Peyer's patch (tissue), 4 donors: ENCODE data around the gene ARFRP1. TPM values are rescaled to one million over a fixed set of nuclear protein-coding genes. Genes with fewer than 3 reads are reported as not detected.

Experiments
- DNase-seq, 3 donors: peaks; one replicate each; pipeline ENCODE4 v3.0.0-alpha.2; 2017 to 2019
- H3K27ac ChIP-seq, 4 donors: fragments of 200-600 bp; sonication (generic); one replicate each; pipeline ENCODE4 v1.5.1; 2016 to 2019
- H3K27me3 ChIP-seq, 2 donors: fragments of 200-600 bp; sonication (generic); one replicate each; pipeline ENCODE4 v1.5.1; 2019
- H3K36me3 ChIP-seq, 3 donors: fragments of 200-600 bp; sonication (generic); one replicate each; pipeline ENCODE4 v1.5.1; 2016 to 2019
- H3K4me1 ChIP-seq, 4 donors: fragments of 200-600 bp; sonication (generic); one replicate each; pipeline ENCODE4 v1.5.1; 2016 to 2019
- H3K4me3 ChIP-seq, 4 donors: fragments of 200-600 bp; sonication (generic); 1 replicate in 3 of 4; 2 replicates in 1 of 4; pipeline ENCODE4 v1.5.1; 2016 to 2019; ENCODE audit warnings: mild to moderate bottlenecking in 1 of 4
- H3K9me3 ChIP-seq, 4 donors: fragments of 200-600 bp; sonication (generic); one replicate each; pipeline ENCODE4 v1.5.1; 2016 to 2019; ENCODE audit warnings: mild to moderate bottlenecking in 1 of 4
- CTCF ChIP-seq, 6 experiments: fragments of 450-650 bp in 4 of 6; fragments of 200-600 bp in 2 of 6; sonication (generic) in 1 of 6; IDR thresholded peaks; one replicate each; pipeline ENCODE4 v1.5.1; 2017 to 2019; ENCODE audit warnings: antibody characterized with exemption in 6 of 6, mild to moderate bottlenecking in 3 of 6, moderate library complexity in 1 of 6
- POLR2A ChIP-seq, 2 donors: fragments of 450-650 bp; IDR thresholded peaks; one replicate each; pipeline ENCODE4 v1.5.1; 2017; ENCODE audit warnings: antibody characterized with exemption in 2 of 2, mild to moderate bottlenecking in 2 of 2, moderate library complexity in 2 of 2
- total RNA-seq, 4 donors: library from RNA; depleted of rRNA; stranded (reverse); fragments of >200 nt; gene quantifications; one replicate each; pipeline ENCODE4 v1.1.0, GENCODE V29; 2016

ARFRP1 gene
- total RNA-seq, 4 donors from 2014 or later = 39.1 to 67.6 (median 46.3) TPM

GRCh38 chr20:63664143-63664851, 43.5 kb downstream of the ARFRP1 start:
- DNase-seq = no peak
- H3K9me3 ChIP-seq = no peaks in the 10 kb centered on the region
- H3K27ac ChIP-seq = no peak overlapping the region
- H3K36me3 ChIP-seq = peaks cover 0 to 69% (median 0%) of the 10 kb centered on the region in 3 donors
- no peak overlapping the region for H3K4me3 ChIP-seq
- no peaks in the 10 kb centered on the region for H3K27me3 ChIP-seq
- TF ChIP-seq POLR2A (IDR thresholded peaks at IDR 0.05) (no peak), CTCF (IDR thresholded peaks at IDR 0.05) (no peak)
- peaks cover 0 to 6% (median 0%) of the 10 kb centered on the region in 4 donors for H3K4me1 ChIP-seq

DNA sequence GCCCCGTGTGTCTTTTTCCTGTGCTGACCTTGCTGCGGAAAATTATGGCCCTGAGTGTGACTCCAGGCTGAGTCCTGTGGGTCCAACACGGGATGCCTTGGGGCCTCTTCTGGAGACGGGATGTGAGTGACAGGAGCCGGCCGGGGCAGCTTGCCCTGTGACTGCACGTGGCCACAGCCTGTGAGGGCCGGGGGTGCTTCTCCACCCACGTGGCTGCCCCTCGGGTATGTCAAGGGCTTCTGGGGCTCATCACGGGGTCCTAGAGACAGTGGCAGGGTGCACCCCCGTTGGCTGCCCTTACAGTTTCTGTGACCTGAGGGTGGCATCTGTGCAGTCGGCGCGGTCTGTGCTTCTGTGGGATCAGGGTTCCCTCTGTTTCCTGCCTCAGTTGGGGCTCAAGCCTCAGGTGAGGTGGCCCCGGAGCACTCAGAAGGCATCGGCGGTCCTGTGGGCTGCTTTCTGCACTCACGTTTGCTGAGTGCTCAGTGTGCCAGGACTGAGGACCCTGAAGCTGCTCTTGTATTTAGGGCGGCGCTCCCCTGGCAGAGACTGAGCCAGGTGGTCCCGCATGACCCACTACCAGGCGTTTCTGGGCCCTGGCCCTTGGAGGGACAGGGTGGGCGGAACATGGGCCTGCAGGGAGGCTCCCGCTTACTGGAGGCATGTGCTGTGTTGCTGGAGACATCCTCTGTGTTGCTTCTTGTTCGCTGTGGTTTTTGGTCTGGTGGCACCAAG, 44.3 kb downstream of the ARFRP1 start:
- Histone ChIP-seq H3K36me3 (peaks cover 0 to 65% (median 0%) of the 10 kb centered on the region in 3 donors), H3K27me3 (no peaks in the 10 kb centered on the region), H3K4me1 (peaks cover 0 to 11% (median 0%) of the 10 kb centered on the region in 4 donors), H3K27ac (no peak overlapping the region), H3K9me3 (no peaks in the 10 kb centered on the region), H3K4me3 (no peak overlapping the region)
- no peak for TF ChIP-seq POLR2A (IDR thresholded peaks at IDR 0.05)
- no peak for TF ChIP-seq CTCF (IDR thresholded peaks at IDR 0.05)
- DNase-seq = no peak

DNA sequence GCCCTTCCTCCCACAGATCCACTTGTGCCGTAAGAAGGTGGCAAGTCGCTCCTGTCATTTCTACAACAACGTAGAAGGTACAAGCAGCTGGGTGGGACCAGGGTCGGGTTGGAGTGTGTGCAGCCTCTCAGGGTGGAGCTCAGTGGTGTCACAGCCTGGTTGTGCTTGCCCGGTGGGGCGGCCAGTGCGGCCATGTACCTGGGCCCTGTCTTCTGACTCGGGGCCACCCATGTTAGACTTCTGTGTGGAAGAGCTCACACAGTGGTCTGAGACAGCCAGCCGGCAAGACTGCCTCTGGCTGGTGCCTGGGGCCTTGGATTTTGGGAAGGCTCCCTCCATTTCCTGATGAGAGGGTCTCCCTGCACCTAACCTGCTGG, 45.0 kb downstream of the ARFRP1 start:
- H3K36me3 ChIP-seq = peaks cover 0 to 60% (median 0%) of the 10 kb centered on the region in 3 donors
- H3K27me3 ChIP-seq = no peaks in the 10 kb centered on the region
- no peak for DNase-seq
- no peak overlapping the region for H3K4me3 ChIP-seq
- TF ChIP-seq CTCF (IDR thresholded peaks at IDR 0.05) = no peak
- no peak for TF ChIP-seq POLR2A (IDR thresholded peaks at IDR 0.05)
- no peaks in the 10 kb centered on the region for H3K9me3 ChIP-seq
- H3K4me1 ChIP-seq = peaks cover 0 to 12% (median 2%) of the 10 kb centered on the region in 4 donors
- no peak overlapping the region for H3K27ac ChIP-seq

DNA sequence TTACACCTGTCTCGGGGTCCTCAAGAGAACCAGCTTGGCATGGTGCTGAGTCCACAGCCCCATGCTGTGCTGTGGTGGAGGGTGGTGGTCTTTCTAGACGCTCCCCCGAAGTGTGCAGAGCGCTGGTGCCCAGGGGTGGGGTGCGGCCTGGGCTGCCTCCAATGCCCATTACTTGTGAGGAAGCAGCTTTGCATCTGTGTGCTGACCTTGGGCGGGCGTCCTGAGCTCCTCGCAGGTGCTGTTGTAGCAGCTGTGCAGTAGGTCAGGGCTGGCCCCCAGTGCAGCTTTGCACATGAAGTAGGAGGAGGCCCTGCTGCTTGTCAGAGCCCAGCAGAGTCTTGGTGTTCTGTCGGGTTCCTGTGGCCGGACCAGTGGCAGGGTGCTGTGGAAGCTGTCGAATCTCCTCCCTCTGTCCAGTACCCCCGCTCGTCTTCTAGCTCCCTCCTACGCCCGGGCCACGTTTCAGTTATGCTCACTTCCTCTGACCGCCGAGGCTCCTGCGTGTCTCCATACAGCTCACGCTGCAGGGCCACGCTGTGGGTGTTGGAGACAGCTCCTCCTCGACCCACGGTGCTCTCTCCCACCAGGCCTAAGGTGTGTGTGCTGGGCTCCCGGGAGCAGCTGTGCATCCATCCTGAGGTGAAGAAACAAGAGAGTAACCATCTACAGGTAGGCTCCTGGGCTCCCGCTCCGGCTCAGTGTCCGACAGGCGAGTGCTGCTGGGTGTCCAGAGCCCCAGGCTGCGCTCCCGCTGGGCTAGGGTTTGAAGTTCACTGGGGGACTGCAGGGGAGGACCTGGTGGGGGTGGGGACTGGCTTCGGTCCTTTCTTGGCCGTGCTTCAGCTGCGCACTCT, 45.6 kb downstream of the ARFRP1 start:
- TF ChIP-seq POLR2A (IDR thresholded peaks at IDR 0.05) (no peak), CTCF (IDR thresholded peaks at IDR 0.05) (no peak)
- H3K27me3 ChIP-seq = no peaks in the 10 kb centered on the region
- H3K4me3 ChIP-seq = no peak overlapping the region
- H3K36me3 ChIP-seq = peaks cover 0 to 54% (median 0%) of the 10 kb centered on the region in 3 donors
- peaks cover 0 to 17% (median 4%) of the 10 kb centered on the region in 4 donors for H3K4me1 ChIP-seq
- H3K27ac ChIP-seq = no peak overlapping the region
- no peaks in the 10 kb centered on the region for H3K9me3 ChIP-seq
- DNase-seq = no peak

GRCh38 chr20:63661108-63661507, 46.7 kb downstream of the ARFRP1 start:
- H3K4me1 ChIP-seq = peaks cover 0 to 17% (median 4%) of the 10 kb centered on the region in 4 donors
- TF ChIP-seq CTCF (IDR thresholded peaks at IDR 0.05) (no peak), POLR2A (IDR thresholded peaks at IDR 0.05) (no peak)
- H3K27me3 ChIP-seq = no peaks in the 10 kb centered on the region
- H3K4me3 ChIP-seq = no peak overlapping the region
- peaks cover 0 to 45% (median 0%) of the 10 kb centered on the region in 3 donors for H3K36me3 ChIP-seq
- no peaks in the 10 kb centered on the region for H3K9me3 ChIP-seq
- H3K27ac ChIP-seq = no peak overlapping the region
- DNase-seq = no peak
